ENCODE results near the gene ASTN2.

DNA sequence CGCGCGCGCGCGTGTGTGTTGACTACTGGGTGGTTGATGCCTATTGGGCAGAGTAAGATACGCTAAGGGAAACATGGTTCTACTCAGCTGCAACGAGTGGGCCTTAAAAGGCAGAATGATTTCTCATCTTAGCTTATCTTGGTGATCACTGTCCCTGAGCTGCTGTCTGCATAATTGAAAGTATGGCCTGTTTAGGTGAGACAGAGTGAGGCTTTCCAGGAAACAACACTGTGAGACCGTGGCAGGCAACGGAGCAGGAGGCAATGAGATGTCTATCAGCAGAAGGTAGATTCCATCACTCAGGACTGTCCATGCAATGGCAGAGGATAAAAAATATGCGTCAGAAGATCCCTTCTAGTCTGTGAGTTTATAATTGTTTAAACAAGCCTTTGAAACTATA, 450.6 kb downstream of the ASTN2 start:
- TF ChIP-seq EZH2 (optimal IDR thresholded peaks at IDR 0.05; ENCODE audit: low read depth, low read length) = no peak
- TF ChIP-seq, protein P1, sequence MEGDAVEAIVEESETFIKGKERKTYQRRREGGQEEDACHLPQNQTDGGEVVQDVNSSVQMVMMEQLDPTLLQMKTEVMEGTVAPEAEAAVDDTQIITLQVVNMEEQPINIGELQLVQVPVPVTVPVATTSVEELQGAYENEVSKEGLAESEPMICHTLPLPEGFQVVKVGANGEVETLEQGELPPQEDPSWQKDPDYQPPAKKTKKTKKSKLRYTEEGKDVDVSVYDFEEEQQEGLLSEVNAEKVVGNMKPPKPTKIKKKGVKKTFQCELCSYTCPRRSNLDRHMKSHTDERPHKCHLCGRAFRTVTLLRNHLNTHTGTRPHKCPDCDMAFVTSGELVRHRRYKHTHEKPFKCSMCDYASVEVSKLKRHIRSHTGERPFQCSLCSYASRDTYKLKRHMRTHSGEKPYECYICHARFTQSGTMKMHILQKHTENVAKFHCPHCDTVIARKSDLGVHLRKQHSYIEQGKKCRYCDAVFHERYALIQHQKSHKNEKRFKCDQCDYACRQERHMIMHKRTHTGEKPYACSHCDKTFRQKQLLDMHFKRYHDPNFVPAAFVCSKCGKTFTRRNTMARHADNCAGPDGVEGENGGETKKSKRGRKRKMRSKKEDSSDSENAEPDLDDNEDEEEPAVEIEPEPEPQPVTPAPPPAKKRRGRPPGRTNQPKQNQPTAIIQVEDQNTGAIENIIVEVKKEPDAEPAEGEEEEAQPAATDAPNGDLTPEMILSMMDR (IDR thresholded peaks at IDR 0.05; ENCODE audit: low read length) = no peak

All from MM.1S (cell line).